SU-DHL-6 (cell line): Measurements from ENCODE around the gene ARMC3.

Source experiments
- H2AFZ ChIP-seq: fragments of 200-600 bp; sonication (generic); 2 replicates; pipeline ENCODE4 v1.6.1; 2014; ENCODE audit warnings: low read depth, mild to moderate bottlenecking, moderate library complexity, mixed read lengths, antibody characterized with exemption, low read length; ENCODE audit not compliant: severe bottlenecking
- H3F3A ChIP-seq: fragments of 200-600 bp; shearing (Covaris generic); 2 replicates; pipeline ENCODE4 v1.6.0; 2016; ENCODE audit warnings: antibody characterized with exemption, mild to moderate bottlenecking; ENCODE audit not compliant: insufficient read depth
- H3K27ac ChIP-seq: fragments of 200-600 bp; sonication (generic); 2 replicates; pipeline ENCODE4 v1.5.1; 2016; ENCODE audit warnings: low read depth, mild to moderate bottlenecking, low read length, moderate library complexity, mixed read lengths
- H3K27me3 ChIP-seq: fragments of 200-600 bp; sonication (generic), shearing (Covaris generic); 2 replicates; pipeline ENCODE4 v1.6.0; 2014; ENCODE audit warnings: mild to moderate bottlenecking, low read length
- H3K36me3 ChIP-seq: fragments of 200-600 bp; sonication (generic); 2 replicates; pipeline ENCODE4 v1.6.1; 2014; ENCODE audit warnings: mild to moderate bottlenecking, low read length, mixed read lengths
- H3K4me2 ChIP-seq: fragments of 300-600, 200-600 bp; shearing (Covaris generic), sonication (generic); 2 replicates; pipeline ENCODE4 v1.6.0; 2014; ENCODE audit warnings: low read length, low read depth, mild to moderate bottlenecking; ENCODE audit not compliant: poor library complexity, severe bottlenecking
- H3K4me3 ChIP-seq: fragments of 200-600 bp; sonication (generic); 2 replicates; pipeline ENCODE4 v1.5.1; 2014; ENCODE audit warnings: antibody characterized with exemption, low read length, mild to moderate bottlenecking, mixed read lengths; ENCODE audit not compliant: insufficient read depth, poor library complexity, severe bottlenecking
- H3K79me2 ChIP-seq: fragments of 200-600 bp; sonication (generic); 2 replicates; pipeline ENCODE4 v1.6.1; 2014; ENCODE audit warnings: mild to moderate bottlenecking, low read length, moderate library complexity; ENCODE audit not compliant: insufficient read depth
- H3K9ac ChIP-seq: fragments of 200-600 bp; sonication (generic); 2 replicates; pipeline ENCODE4 v1.7.0; 2014; ENCODE audit warnings: mild to moderate bottlenecking, low read length
- H3K9me2 ChIP-seq: fragments of 200-600 bp; sonication (generic); replicated peaks from 2 replicates; pipeline ENCODE4 v1.6.1; 2014; ENCODE audit warnings: low read length; ENCODE audit not compliant: insufficient read depth
- H3K9me3 ChIP-seq: fragments of 200-600 bp; sonication (generic); 2 replicates; pipeline ENCODE4 v1.6.1; 2014; ENCODE audit warnings: low read length, mixed read lengths; ENCODE audit not compliant: insufficient read depth
- H4K20me1 ChIP-seq: fragments of 200-600 bp; sonication (generic); 2 replicates; pipeline ENCODE4 v1.6.1; 2014; ENCODE audit warnings: low read depth, mild to moderate bottlenecking, antibody characterized with exemption, low read length, moderate library complexity, mixed read lengths
- CTCF ChIP-seq: fragments of 200-600 bp; sonication (generic); IDR thresholded peaks from one replicate; pipeline ENCODE4 v1.5.1; 2017; ENCODE audit warnings: antibody characterized with exemption, mild to moderate bottlenecking, low read length, moderate library complexity; ENCODE audit not compliant: insufficient read depth, poor library complexity, severe bottlenecking
- EZH2phosphoT487 ChIP-seq: fragments of 200-600 bp; sonication (generic), shearing (Covaris generic); conservative IDR thresholded peaks from 2 replicates; pipeline ENCODE4 v1.6.1; 2018; ENCODE audit warnings: mild to moderate bottlenecking, antibody characterized with exemption, low read length, moderate library complexity, mixed read lengths

ARMC3 gene

GRCh38 chr10:23001901-23002516 lies 74.2 kb downstream of the ARMC3 start:
- H3K9me2 ChIP-seq = no peaks in the 10 kb centered on the region
- no peaks in the 10 kb centered on the region for H3K79me2 ChIP-seq
- H3K27me3 ChIP-seq = no peaks in the 10 kb centered on the region
- H2AFZ ChIP-seq = no peak overlapping the region
- H3F3A ChIP-seq = no peaks in the 10 kb centered on the region
- no peaks in the 10 kb centered on the region for H3K36me3 ChIP-seq
- no peak overlapping the region for H3K9ac ChIP-seq
- H4K20me1 ChIP-seq = no peaks in the 10 kb centered on the region
- H3K4me3 ChIP-seq = no peak overlapping the region
- TF ChIP-seq CTCF = no peak
- no peak overlapping the region for H3K4me2 ChIP-seq
- H3K27ac ChIP-seq = no peak overlapping the region
- no peaks in the 10 kb centered on the region for H3K9me3 ChIP-seq

- Histone ChIP-seq H4K20me1 (no peaks in the 10 kb centered on the region), H3K9me3 (no peaks in the 10 kb centered on the region), H3K27ac (no peak overlapping the region), H3K9ac (no peak overlapping the region), H3F3A (no peaks in the 10 kb centered on the region), H3K79me2 (no peaks in the 10 kb centered on the region), H3K36me3 (no peaks in the 10 kb centered on the region), H3K27me3 (no peaks in the 10 kb centered on the region), H3K4me3 (no peak overlapping the region), H2AFZ (no peak overlapping the region), H3K9me2 (no peaks in the 10 kb centered on the region), H3K4me2 (no peak overlapping the region)
- no peak for TF ChIP-seq CTCF
- no peak for TF ChIP-seq EZH2phosphoT487
Measured at GRCh38 chr10:23005150-23005549, 77.3 kb downstream of the ARMC3 start.

DNA sequence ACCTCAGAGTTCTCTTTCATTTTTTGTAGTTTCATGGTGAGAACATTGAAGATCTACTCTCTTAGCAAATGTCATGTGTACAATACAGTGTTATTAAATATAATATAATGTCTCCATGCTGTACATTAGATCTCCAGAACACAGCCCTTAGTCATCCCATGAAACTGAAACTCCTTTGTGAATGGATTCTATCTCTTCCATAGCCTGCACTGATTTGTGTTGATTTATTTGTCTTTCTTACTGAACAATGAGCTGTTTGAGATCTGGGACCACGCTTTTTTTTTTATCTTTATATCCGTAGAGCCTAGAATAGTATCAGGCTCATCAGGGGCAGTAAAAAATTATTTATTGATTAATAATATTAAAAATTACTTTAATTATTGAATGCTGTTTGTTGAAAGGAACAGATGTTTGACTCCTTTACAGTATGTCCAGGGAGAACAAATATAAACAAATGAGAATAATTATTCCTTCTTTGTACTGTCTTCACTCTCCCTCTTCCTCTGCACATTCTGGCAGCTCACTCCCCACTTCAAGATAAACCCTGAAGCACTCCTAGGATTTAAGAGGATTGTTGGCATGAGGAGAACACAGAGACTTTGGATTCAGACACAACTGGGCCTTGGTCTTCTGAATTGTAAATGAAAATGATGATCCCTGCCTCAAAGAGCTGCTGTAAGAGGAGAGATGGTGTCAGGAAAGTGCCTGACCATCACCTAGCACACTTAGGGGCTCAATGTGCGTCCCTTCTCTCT lies 85.9 kb downstream of the ARMC3 start:
- Histone ChIP-seq H3F3A (no peaks in the 10 kb centered on the region), H3K9ac (no peak overlapping the region), H3K79me2 (no peaks in the 10 kb centered on the region), H4K20me1 (no peaks in the 10 kb centered on the region), H3K27ac (no peak overlapping the region), H3K36me3 (no peaks in the 10 kb centered on the region), H3K27me3 (no peaks in the 10 kb centered on the region), H3K9me3 (no peaks in the 10 kb centered on the region), H2AFZ (no peak overlapping the region), H3K4me3 (no peak overlapping the region), H3K4me2 (no peak overlapping the region), H3K9me2 (no peaks in the 10 kb centered on the region)
- TF ChIP-seq EZH2phosphoT487 = no peak
- TF ChIP-seq CTCF = no peak
